H9 (cell line): ENCODE results near the gene SFN. TPM values are rescaled to one million over a fixed set of nuclear protein-coding genes. Genes with fewer than 3 reads are reported as not detected.

Experiments used
- DNase-seq: peaks from one replicate; pipeline ENCODE4 v3.0.0-alpha.2; 2017
- H2AFZ ChIP-seq: one replicate; pipeline ENCODE4 v1.6.1; 2013; ENCODE audit warnings: mild to moderate bottlenecking, low read length, control low read depth, moderate library complexity
- H2AK5ac ChIP-seq: 2 replicates; pipeline ENCODE4 v1.6.1; 2013; ENCODE audit warnings: low read length, control low read depth, mixed read lengths; ENCODE audit not compliant: insufficient read length
- H2BK120ac ChIP-seq: one replicate; pipeline ENCODE4 v1.6.1; 2013; ENCODE audit warnings: low read depth, mild to moderate bottlenecking, low read length, control low read depth, inconsistent platforms; ENCODE audit not compliant: poor library complexity, severe bottlenecking
- H2BK12ac ChIP-seq: 2 replicates; pipeline ENCODE4 v1.6.1; 2013; ENCODE audit warnings: low read length, control low read depth, mixed read lengths, low read depth; ENCODE audit not compliant: insufficient read length
- H2BK15ac ChIP-seq: 2 replicates; pipeline ENCODE4 v1.6.1; 2013; ENCODE audit warnings: low read depth, low read length, control low read depth
- H2BK20ac ChIP-seq: one replicate; pipeline ENCODE4 v1.6.1; 2013; ENCODE audit warnings: low read depth, mild to moderate bottlenecking, low read length, control low read depth, inconsistent platforms; ENCODE audit not compliant: poor library complexity, severe bottlenecking
- H2BK5ac ChIP-seq: 2 replicates; pipeline ENCODE4 v1.6.1; 2013; ENCODE audit warnings: low read length, control low read depth, mixed read lengths; ENCODE audit not compliant: insufficient read length
- H3K14ac ChIP-seq: 2 replicates; pipeline ENCODE4 v1.6.1; 2013; ENCODE audit warnings: low read length, control low read depth; ENCODE audit not compliant: insufficient read depth
- H3K18ac ChIP-seq: 2 replicates; pipeline ENCODE4 v1.6.1; 2013; ENCODE audit warnings: low read depth, mild to moderate bottlenecking, mixed read lengths, low read length, control low read depth; ENCODE audit not compliant: insufficient read length
- H3K23ac ChIP-seq: 2 replicates; pipeline ENCODE4 v1.6.1; 2013; ENCODE audit warnings: low read length, control low read depth, mixed read lengths, low read depth; ENCODE audit not compliant: insufficient read length
- H3K23me2 ChIP-seq: 2 replicates; pipeline ENCODE4 v1.6.1; 2013; ENCODE audit warnings: low read depth, mild to moderate bottlenecking, mixed read lengths, low read length, control low read depth; ENCODE audit not compliant: insufficient read length, poor library complexity, severe bottlenecking
- H3K27ac ChIP-seq: 2 replicates; pipeline ENCODE4 v1.5.1; 2013; ENCODE audit warnings: low read length, control low read depth, mixed read lengths, low read depth; ENCODE audit not compliant: insufficient read length
- H3K27me3 ChIP-seq: 2 replicates; pipeline ENCODE4 v1.6.1; 2013; ENCODE audit warnings: low read length, control low read depth, inconsistent platforms; ENCODE audit not compliant: insufficient read depth
- H3K4ac ChIP-seq: 2 replicates; pipeline ENCODE4 v1.6.1; 2013; ENCODE audit warnings: low read depth, mild to moderate bottlenecking, control low read depth, inconsistent platforms, low read length, moderate library complexity
- H3K4me1 ChIP-seq: 2 replicates; pipeline ENCODE4 v1.6.1; 2013; ENCODE audit warnings: low read length, control low read depth, inconsistent platforms; ENCODE audit not compliant: insufficient read depth
- H3K4me2 ChIP-seq: 2 replicates; pipeline ENCODE4 v1.6.1; 2013; ENCODE audit warnings: low read length, control low read depth, mixed read lengths; ENCODE audit not compliant: insufficient read length, insufficient read depth
- H3K56ac ChIP-seq: 2 replicates; pipeline ENCODE4 v1.6.1; 2013; ENCODE audit warnings: low read depth, mild to moderate bottlenecking, mixed read lengths, low read length, control low read depth; ENCODE audit not compliant: insufficient read length
- H3K79me1 ChIP-seq: 2 replicates; pipeline ENCODE4 v1.6.1; 2013; ENCODE audit warnings: low read depth, mild to moderate bottlenecking, moderate library complexity, low read length, control low read depth, inconsistent platforms; ENCODE audit not compliant: insufficient read depth, poor library complexity, severe bottlenecking
- H3K79me2 ChIP-seq: 2 replicates; pipeline ENCODE4 v1.6.1; 2013; ENCODE audit warnings: low read length, control low read depth, inconsistent platforms; ENCODE audit not compliant: insufficient read depth
- H3K9ac ChIP-seq: 2 replicates; pipeline ENCODE4 v1.6.1; 2013; ENCODE audit warnings: low read length, control low read depth, mixed read lengths; ENCODE audit not compliant: insufficient read length; ENCODE audit errors: extremely low read depth
- H3K9me3 ChIP-seq: one replicate; pipeline ENCODE4 v1.6.1; 2013; ENCODE audit warnings: low read depth, low read length, inconsistent platforms; ENCODE audit not compliant: control insufficient read depth
- H3T11ph ChIP-seq: one replicate; pipeline ENCODE4 v1.6.1; 2013; ENCODE audit warnings: mild to moderate bottlenecking, low read length, control low read depth, inconsistent platforms
- H4K20me1 ChIP-seq: one replicate; pipeline ENCODE4 v1.6.1; 2013; ENCODE audit not compliant: control insufficient read depth, insufficient read length, insufficient read depth
- H4K5ac ChIP-seq: 2 replicates; pipeline ENCODE4 v1.6.1; 2013; ENCODE audit warnings: low read depth, mild to moderate bottlenecking, mixed read lengths, low read length, control low read depth; ENCODE audit not compliant: insufficient read length
- H4K8ac ChIP-seq: replicated peaks from 2 replicates; pipeline ENCODE4 v1.6.1; 2013; ENCODE audit warnings: low read length, control low read depth, mixed read lengths, low read depth; ENCODE audit not compliant: insufficient read length
- H4K91ac ChIP-seq: 2 replicates; pipeline ENCODE4 v1.6.1; 2013; ENCODE audit warnings: low read depth, mild to moderate bottlenecking, moderate library complexity, mixed read lengths, low read length, control low read depth; ENCODE audit not compliant: insufficient read length
- H3K27ac Mint-ChIP-seq, 3 experiments: 2 replicates in 2 of 3; 3 replicates in 1 of 3; pipeline ENCODE4 v1.8.0; 2020 to 2021; ENCODE audit warnings: mixed read lengths in 3 of 3, mild to moderate bottlenecking in 1 of 3, moderate library complexity in 1 of 3
- H3K27me3 Mint-ChIP-seq: 2 replicates; pipeline ENCODE4 v1.8.0; 2021; ENCODE audit warnings: low read depth, mild to moderate bottlenecking, moderate library complexity, mixed read lengths
- H3K36me3 Mint-ChIP-seq, 3 experiments: 2 replicates in 2 of 3; 3 replicates in 1 of 3; pipeline ENCODE4 v1.8.0; 2020 to 2021; ENCODE audit warnings: low read depth in 3 of 3, mixed read lengths in 3 of 3; ENCODE audit not compliant: insufficient read depth in 1 of 3
- H3K4me1 Mint-ChIP-seq, 2 experiments: 2 replicates each; pipeline ENCODE4 v1.8.0; 2020; ENCODE audit warnings: mixed read lengths in 2 of 2
- H3K4me3 Mint-ChIP-seq, 2 experiments: 2 replicates in 1 of 2; 3 replicates in 1 of 2; pipeline ENCODE4 v1.8.0; 2020 to 2021; ENCODE audit warnings: mild to moderate bottlenecking in 2 of 2, mixed read lengths in 2 of 2, moderate library complexity in 1 of 2
- H3K9me3 Mint-ChIP-seq, 2 experiments: 2 replicates in 1 of 2; 3 replicates in 1 of 2; pipeline ENCODE4 v1.8.0; 2020; ENCODE audit warnings: mild to moderate bottlenecking in 2 of 2, mixed read lengths in 2 of 2, moderate library complexity in 1 of 2
- CTCF ChIP-seq: fragments of 200-600 bp; sonication (generic); conservative IDR thresholded peaks from 3 replicates; pipeline ENCODE4 v1.8.0; 2021; ENCODE audit warnings: antibody characterized with exemption, mild to moderate bottlenecking
- WGBS: extraction: QIAGEN DNeasy Blood & Tissue Kit; methylation state at CpG from one replicate; pipeline ENCODE4 v1.1.7; 2013; ENCODE audit warnings: missing lambda C conversion rate, low lambda C conversion rate, mixed read lengths; ENCODE audit not compliant: insufficient read length; ENCODE audit errors: extremely low coverage; 5-methylcytosine and 5-hydroxymethylcytosine counted together
- total RNA-seq: library from RNA; stranded (reverse); gene quantifications from 2 replicates; pipeline ENCODE4 v1.2.1, GENCODE V29; 2021

Gene SFN
- total RNA-seq, 1 experiment from 2014 or later, result 4.3 TPM

- Histone ChIP-seq H4K91ac (no peak overlapping the region), H3K9me3 (no peaks in the 10 kb centered on the region), H3K9ac (no peak overlapping the region), H2BK5ac (no peak overlapping the region), H2AK5ac (no peak overlapping the region), H4K5ac (no peak overlapping the region), H3K4me2 (no peak overlapping the region), H2BK120ac (no peak overlapping the region), H4K8ac (no peak overlapping the region), H2BK15ac (no peak overlapping the region), H3K4me1 (no peaks in the 10 kb centered on the region), H3K27ac (no peak overlapping the region), H2AFZ (no peak overlapping the region), H3K56ac (no peak overlapping the region), H3K23me2 (no peaks in the 10 kb centered on the region), H3K23ac (no peak overlapping the region), H3K79me1 (no peaks in the 10 kb centered on the region), H3K79me2 (no peaks in the 10 kb centered on the region), H3K14ac (no peak overlapping the region; the same call in 1 of the 2 replicates), H2BK20ac (no peak overlapping the region), H3T11ph (no peak overlapping the region), H4K20me1 (no peaks in the 10 kb centered on the region), H3K18ac (no peak overlapping the region), H3K27me3 (no peaks in the 10 kb centered on the region), H3K4ac (no peak overlapping the region), H2BK12ac (no peak overlapping the region)
- no peak for DNase-seq
- Mint-ChIP-seq H3K4me1 (peaks cover 21 to 24% of the 10 kb centered on the region in 2 experiments), H3K4me3 (no peak overlapping the region), H3K27ac (peak overlapping the region in 2 of 3 experiments; percentile 71 to 85; a peak in 2 of 7 replicates), H3K36me3 (peaks cover 13 to 36% (median 26%) of the 10 kb centered on the region in 3 experiments; a peak in 6 of 7 replicates), H3K9me3 (no peaks in the 10 kb centered on the region), H3K27me3 (no peaks in the 10 kb centered on the region)
- WGBS, result no CpG with 5 or more reads among the region's 11 CpGs
- no peak for TF ChIP-seq CTCF
These were observed 6.8 kb upstream of the SFN start for GRCh38 chr1:26856181-26856580.
